LNCaP clone FGC (cell line): ENCODE results near the gene TTC1.

Experiments
- DNase-seq: peaks from one replicate; pipeline ENCODE4 v3.0.0-alpha.2; 2011; ENCODE audit warnings: low read depth
- H3K4me3 ChIP-seq: 2 replicates; pipeline ENCODE4 v1.5.1; 2011; ENCODE audit warnings: mild to moderate bottlenecking, low read depth, low read length, control low read depth
- CTCF ChIP-seq: IDR thresholded peaks from 2 replicates; pipeline ENCODE4 v1.5.1; 2012; ENCODE audit warnings: mild to moderate bottlenecking; ENCODE audit not compliant: control insufficient read depth, insufficient read depth; ENCODE audit errors: extremely low read depth

TTC1 gene

DNA sequence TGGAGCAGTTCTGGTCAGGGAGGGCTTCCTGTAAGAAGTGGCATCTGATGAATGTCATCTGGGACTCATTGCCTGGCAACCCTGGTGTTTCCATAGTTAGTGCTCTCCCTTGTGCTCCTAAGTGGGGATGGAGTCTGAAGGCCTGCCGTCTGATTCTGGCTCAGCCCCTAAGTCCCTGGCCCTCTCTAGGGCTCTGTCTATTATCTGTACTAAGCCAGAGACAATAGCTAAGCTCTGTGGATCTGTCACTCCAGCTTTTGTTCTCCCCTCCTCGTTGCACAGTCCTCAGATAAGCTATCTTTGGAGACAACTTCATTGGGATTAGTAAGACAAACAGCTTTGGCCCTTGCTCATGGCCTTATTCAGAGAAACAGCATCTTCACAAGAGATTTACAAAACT is 30.6 kb upstream of the TTC1 start:
- TF ChIP-seq CTCF: no peak
- H3K4me3 ChIP-seq: no peak overlapping the region
- no peak for DNase-seq

DNA sequence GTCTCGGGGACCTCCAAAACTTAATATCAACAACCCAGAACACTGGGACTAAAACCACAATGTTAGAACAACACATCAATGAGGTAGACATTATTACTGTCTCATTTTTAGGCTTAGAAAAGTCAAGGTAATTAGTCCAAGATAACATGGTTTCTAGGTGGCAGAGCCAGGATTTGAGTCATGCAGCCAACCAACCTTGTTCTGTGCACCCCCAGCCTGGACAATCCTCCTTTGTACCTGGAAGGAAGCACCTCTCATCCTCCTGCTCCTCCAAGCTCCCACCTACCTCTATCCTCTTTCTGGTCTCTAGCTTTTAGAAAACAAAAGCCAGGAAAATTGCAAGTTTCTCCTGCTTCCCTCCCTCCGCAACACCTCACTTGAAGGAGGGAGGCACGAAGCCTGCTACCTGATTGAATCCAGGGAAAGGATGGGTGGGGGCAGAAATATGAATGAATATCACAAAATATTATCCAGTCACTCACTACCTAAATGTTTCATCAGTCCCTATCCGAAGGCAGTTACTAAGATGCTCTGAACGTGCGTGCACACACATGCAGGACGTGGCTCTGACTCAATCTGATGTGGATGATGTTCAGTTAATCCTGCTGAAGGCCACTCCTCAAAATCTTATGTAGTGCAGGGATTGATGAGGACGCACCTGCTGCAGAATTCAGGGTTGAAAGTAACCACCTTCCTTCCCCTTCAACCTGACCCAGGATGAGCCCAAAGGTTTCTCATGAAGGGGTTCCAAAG is 26.3 kb upstream of the TTC1 start:
- DNase-seq: no peak
- no peak overlapping the region for H3K4me3 ChIP-seq
- no peak for TF ChIP-seq CTCF

DNA sequence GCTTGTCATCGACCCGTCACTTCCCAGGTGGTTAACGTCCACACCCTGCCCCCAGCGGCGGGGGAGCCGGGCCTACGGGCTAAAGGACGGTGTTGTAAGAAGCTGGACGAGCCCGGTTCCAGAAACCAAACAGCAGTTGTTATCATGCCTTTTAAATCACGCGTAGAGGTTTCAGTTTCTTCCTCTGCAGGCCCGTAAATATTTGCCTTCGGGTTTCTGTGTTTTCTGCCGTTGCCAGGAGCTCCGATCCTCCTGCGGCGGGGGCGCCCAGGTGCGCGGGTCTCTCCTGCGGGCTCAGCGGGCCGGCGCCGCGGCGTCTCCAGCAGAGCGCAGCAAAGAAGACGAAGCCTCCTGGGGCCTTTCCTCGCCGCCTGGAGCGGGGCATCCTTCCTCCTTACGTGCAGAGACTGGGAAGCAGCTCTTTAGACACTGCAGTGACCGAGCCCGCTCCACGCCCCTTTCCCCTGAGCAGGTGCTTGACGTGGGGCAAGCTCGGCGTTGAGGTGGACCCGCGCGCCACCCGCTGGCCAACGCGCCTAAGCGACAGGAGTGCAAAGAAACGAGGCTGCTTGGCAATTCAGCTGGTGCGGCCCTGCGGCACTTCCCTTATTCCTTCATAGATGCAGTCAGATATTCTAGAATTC is 21.8 kb upstream of the TTC1 start:
- peak; percentile 97 for TF ChIP-seq CTCF
- peak; percentile 71 for DNase-seq
- H3K4me3 ChIP-seq: peak overlapping the region; percentile 51

DNA sequence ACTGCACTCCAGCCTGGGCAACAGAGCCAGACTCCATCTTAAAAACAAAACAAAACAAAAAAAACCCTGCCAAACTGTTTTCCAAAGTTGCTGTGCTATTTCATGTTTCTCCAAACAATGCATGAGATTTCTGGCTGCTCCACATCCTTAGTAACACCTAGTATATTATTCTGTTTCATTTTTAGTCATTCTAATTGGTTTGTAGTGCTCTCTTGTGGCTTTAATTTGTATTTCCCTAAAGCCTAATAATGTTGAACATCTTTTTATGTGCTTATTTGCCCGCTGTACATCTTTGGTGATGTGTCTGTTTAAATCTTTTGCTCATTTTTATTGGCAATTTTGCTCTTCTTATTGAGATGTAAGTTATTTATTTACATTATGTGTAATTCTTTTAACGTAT is 18.4 kb upstream of the TTC1 start:
- peak; percentile 28; the same call in 1 of the 2 replicates for TF ChIP-seq CTCF
- H3K4me3 ChIP-seq: no peak overlapping the region
- DNase-seq: no peak

DNA sequence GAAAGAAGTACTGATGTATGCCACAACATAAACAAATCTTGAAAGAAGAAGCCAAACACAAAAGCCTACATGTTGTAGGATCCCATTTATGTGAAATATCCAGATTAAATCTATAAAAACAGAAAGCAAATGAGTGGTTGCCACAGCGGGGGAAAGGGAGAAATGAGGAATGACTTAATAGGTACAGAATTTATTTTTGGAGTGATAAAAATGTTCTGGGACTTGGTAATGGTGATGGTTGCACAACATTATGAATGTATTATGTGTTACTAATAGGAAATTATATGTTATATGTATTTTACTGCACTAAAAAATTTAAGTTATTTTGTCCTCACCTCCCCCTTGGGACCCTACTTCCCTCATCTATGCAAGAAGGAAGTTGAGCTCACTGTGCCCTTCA is 16.4 kb upstream of the TTC1 start:
- TF ChIP-seq CTCF: no peak
- no peak overlapping the region for H3K4me3 ChIP-seq
- no peak for DNase-seq

GRCh38 chr5:159993194-159993593 is 15.7 kb upstream of the TTC1 start:
- no peak overlapping the region for H3K4me3 ChIP-seq
- no peak for DNase-seq
- TF ChIP-seq CTCF: no peak
